Measurements from ENCODE around the gene VIPR2.

VIPR2 gene

DNA sequence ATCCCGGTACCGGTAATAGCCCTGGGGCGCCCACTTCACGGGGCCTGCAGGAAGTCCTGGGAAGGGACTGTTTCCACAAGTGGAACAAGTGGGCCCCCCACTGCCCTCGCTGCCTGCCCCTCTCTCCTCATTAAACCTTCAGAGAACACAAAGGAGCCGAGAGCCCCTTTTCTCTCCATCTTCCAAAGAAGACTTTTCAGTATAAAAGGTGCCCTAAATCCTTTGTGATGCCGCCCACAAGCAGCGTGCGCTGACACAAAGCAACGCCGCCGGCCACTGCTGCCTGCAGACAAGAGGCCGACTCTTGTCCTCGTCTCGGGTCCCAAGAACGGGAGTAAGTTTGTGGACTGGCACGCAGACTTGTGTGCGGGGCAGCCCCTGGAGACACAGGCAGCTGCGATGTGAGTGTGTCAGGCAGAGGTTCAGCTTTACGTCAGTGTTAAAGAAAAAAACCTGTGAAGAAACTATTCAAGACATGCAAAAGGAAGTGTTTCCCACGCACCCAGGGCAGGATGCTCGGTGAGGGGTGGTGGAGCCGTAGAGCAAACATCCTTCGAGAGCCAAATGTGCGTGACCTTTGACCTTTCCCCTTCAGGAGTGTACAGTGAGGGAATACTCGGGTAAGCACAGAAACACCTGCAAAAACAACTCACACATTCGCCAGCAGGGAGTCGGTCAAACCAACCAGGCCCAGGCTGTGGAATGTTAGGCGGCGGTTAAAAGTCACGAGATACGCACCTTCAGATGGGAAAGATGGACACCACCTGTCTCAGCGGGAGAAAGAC is 118.2 kb downstream of the VIPR2 start:
- TF ChIP-seq TAF1 (IDR thresholded peaks at IDR 0.05; ENCODE audit: borderline replicate concordance, insufficient read depth, low read length): no peak
- no peak for TF ChIP-seq POLR2AphosphoS5 (IDR thresholded peaks at IDR 0.05; ENCODE audit: low read depth, low read length)

DNA sequence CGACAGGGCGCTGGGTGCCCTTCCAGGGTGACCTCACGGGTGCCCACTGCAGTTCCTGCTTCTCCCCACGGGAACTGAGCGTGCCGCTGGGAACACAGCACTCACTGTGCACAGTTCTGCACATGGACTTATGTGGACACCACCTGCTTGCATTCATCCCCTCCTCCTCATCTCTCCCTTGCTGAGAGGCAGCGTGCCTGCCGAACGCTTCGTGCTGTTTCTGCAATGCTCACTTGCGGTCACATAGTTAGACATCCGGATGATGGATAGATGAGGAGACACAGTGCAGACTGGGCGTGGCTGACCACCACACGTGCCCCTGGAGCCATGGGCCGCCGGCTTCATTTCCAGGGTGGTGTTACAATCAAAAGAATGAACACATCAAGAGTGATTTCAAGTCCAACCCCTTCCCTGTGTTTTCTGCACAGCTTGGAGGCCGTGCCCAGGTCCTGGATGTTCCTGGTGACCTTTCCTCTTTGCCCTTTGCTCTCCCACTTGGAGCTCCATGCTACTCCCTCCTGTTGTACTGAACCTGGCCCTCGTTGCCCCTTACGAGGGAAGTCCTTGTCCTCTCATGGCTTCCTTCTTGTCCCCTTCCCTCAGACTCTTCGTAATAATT is 119.4 kb downstream of the VIPR2 start:
- TF ChIP-seq TAF1 (IDR thresholded peaks at IDR 0.05; ENCODE audit: borderline replicate concordance, insufficient read depth, low read length): no peak
- TF ChIP-seq SIN3A (IDR thresholded peaks at IDR 0.05; ENCODE audit: borderline replicate concordance, insufficient read depth, low read length): no peak
- TF ChIP-seq FOXP2 (optimal IDR thresholded peaks at IDR 0.05; ENCODE audit: borderline replicate concordance, extremely low read depth, extremely low read length, insufficient read depth): no peak

DNA sequence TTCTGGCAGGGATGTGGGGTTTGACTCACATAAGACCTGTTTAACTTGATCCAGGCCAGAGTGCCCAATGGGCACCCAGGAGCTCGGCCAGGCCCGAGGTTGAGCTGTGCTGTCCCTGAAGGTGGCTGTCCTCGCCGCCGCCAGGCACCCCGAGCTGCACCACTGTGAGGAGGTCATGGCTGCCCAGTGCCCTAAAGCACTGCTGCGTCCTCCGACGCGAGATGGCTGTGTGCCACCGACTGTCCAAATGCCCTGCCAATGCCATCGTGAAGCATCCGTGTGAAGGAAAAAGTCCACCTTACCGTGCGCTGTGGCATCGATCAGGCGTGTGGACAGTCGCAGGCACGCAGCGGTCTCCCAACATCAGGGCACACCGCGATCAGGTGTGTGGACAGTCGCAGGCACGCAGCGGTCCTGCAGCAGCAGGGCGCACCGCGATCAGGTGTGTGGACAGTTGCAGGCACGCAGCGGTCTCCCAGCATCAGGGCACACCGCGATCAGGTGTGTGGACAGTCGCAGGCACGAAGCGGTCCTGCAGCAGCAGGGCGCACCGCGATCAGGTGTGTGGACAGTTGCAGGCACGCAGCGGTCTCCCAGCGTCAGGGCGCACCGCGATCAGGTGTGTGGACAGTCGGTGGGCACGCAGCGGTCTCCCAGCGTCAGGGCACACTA is 120.3 kb downstream of the VIPR2 start:
- TF ChIP-seq SIN3A (IDR thresholded peaks at IDR 0.05; ENCODE audit: borderline replicate concordance, insufficient read depth, low read length): no peak
- TF ChIP-seq FOXP2 (optimal IDR thresholded peaks at IDR 0.05; ENCODE audit: borderline replicate concordance, extremely low read depth, extremely low read length, insufficient read depth): no peak
- TF ChIP-seq, protein P1, sequence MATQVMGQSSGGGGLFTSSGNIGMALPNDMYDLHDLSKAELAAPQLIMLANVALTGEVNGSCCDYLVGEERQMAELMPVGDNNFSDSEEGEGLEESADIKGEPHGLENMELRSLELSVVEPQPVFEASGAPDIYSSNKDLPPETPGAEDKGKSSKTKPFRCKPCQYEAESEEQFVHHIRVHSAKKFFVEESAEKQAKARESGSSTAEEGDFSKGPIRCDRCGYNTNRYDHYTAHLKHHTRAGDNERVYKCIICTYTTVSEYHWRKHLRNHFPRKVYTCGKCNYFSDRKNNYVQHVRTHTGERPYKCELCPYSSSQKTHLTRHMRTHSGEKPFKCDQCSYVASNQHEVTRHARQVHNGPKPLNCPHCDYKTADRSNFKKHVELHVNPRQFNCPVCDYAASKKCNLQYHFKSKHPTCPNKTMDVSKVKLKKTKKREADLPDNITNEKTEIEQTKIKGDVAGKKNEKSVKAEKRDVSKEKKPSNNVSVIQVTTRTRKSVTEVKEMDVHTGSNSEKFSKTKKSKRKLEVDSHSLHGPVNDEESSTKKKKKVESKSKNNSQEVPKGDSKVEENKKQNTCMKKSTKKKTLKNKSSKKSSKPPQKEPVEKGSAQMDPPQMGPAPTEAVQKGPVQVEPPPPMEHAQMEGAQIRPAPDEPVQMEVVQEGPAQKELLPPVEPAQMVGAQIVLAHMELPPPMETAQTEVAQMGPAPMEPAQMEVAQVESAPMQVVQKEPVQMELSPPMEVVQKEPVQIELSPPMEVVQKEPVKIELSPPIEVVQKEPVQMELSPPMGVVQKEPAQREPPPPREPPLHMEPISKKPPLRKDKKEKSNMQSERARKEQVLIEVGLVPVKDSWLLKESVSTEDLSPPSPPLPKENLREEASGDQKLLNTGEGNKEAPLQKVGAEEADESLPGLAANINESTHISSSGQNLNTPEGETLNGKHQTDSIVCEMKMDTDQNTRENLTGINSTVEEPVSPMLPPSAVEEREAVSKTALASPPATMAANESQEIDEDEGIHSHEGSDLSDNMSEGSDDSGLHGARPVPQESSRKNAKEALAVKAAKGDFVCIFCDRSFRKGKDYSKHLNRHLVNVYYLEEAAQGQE (IDR thresholded peaks at IDR 0.05; ENCODE audit: insufficient read depth in 1 of 2, low read depth in 2 of 2, low read length in 2 of 2): no peak
- no peak for TF ChIP-seq POLR2AphosphoS5 (IDR thresholded peaks at IDR 0.05; ENCODE audit: low read depth, low read length)
- no peak for TF ChIP-seq TAF1 (IDR thresholded peaks at IDR 0.05; ENCODE audit: borderline replicate concordance, insufficient read depth, low read length)

DNA sequence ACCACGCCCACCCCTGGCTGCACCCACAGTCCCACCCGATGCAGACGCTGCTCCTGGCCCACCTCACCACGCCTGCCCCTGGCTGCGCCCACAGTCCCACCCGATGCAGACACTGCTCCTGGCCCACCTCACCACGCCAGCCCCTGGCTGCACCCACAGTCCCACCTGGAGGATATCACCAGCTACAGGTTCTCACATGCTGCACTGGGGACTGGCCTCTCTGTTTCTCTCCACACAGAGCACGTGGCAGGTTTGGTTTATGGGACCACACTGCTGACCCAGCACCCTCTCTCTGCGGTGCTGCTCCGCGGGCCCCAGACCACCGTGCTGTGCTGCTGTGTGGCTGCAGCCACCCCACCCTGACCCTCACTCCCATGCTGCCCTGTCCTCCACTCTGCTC is 120.9 kb downstream of the VIPR2 start:
- TF ChIP-seq SIN3A (IDR thresholded peaks at IDR 0.05; ENCODE audit: borderline replicate concordance, insufficient read depth, low read length): no peak
- TF ChIP-seq POLR2AphosphoS5 (IDR thresholded peaks at IDR 0.05; ENCODE audit: low read depth, low read length): no peak
- TF ChIP-seq, protein P1 (IDR thresholded peaks at IDR 0.05; ENCODE audit: insufficient read depth in 1 of 2, low read depth in 2 of 2, low read length in 2 of 2): no peak
- no peak for TF ChIP-seq TAF1 (IDR thresholded peaks at IDR 0.05; ENCODE audit: borderline replicate concordance, insufficient read depth, low read length)
- no peak for TF ChIP-seq FOXP2 (optimal IDR thresholded peaks at IDR 0.05; ENCODE audit: borderline replicate concordance, extremely low read depth, extremely low read length, insufficient read depth)

DNA sequence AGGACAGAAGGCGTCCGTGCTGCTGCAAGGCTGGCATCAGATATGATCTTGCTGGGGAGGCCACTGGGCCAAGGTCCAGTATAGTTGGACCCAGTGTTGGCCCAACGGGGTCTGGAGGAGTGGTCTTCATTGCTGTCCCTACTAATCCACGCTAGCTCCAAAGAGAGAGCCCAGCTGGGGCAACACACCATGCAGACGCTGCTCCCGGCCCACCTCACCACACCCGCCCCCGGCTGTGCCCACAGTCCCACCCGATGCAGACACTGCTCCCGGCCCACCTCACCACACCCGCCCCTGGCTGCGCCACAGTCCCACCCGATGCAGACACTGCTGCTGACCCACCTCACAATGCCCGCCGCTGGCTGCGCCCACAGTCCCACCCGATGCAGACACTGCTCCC is 121.5 kb downstream of the VIPR2 start:
- TF ChIP-seq SIN3A (IDR thresholded peaks at IDR 0.05; ENCODE audit: borderline replicate concordance, insufficient read depth, low read length): no peak
- TF ChIP-seq POLR2AphosphoS5 (IDR thresholded peaks at IDR 0.05; ENCODE audit: low read depth, low read length): no peak
- no peak for TF ChIP-seq TAF1 (IDR thresholded peaks at IDR 0.05; ENCODE audit: borderline replicate concordance, insufficient read depth, low read length)
- TF ChIP-seq, protein P1 (IDR thresholded peaks at IDR 0.05; ENCODE audit: insufficient read depth in 1 of 2, low read depth in 2 of 2, low read length in 2 of 2): no peak
- no peak for TF ChIP-seq FOXP2 (optimal IDR thresholded peaks at IDR 0.05; ENCODE audit: borderline replicate concordance, extremely low read depth, extremely low read length, insufficient read depth)
